ENCODE results near the gene TSEN2.

- TF ChIP-seq CTCF (IDR thresholded peaks at IDR 0.05) (no peak), POLR2A (IDR thresholded peaks at IDR 0.05) (no peak)
These were observed 46.4 kb upstream of the TSEN2 start for GRCh38 chr3:12437861-12438260.
